WERI-Rb-1 (cell line): ENCODE results near the gene SH3PXD2A.
"Not testable (repeated sequence)": the region's sequence is repeated elsewhere in the genome, so short reads cannot be mapped to it uniquely, and the experiment has no call there.

Experiments used
- DNase-seq: peaks from one replicate; pipeline ENCODE4 v3.0.0-alpha.2; 2020
- H3K27ac ChIP-seq: fragments of 250-450 bp; sonication (Bioruptor Pico); 2 replicates; pipeline ENCODE4 v1.5.1; 2020; ENCODE audit warnings: mild to moderate bottlenecking, moderate library complexity
- H3K27me3 ChIP-seq: fragments of 250-450 bp; sonication (Bioruptor Pico); 2 replicates; pipeline ENCODE4 v1.5.1; 2021; ENCODE audit warnings: mild to moderate bottlenecking, low read depth, moderate library complexity; ENCODE audit not compliant: insufficient read depth, severe bottlenecking
- H3K36me3 ChIP-seq: fragments of 250-450 bp; sonication (Bioruptor Pico); 2 replicates; pipeline ENCODE4 v1.5.1; 2020; ENCODE audit warnings: mild to moderate bottlenecking, moderate library complexity
- H3K4me3 ChIP-seq: 2 replicates; pipeline ENCODE4 v1.5.1; 2011; ENCODE audit warnings: low read depth, mild to moderate bottlenecking, control low read depth, low read length
- H3K9me3 ChIP-seq: fragments of 250-450 bp; sonication (Bioruptor Pico); 2 replicates; pipeline ENCODE4 v1.5.1; 2021; ENCODE audit warnings: mild to moderate bottlenecking, moderate library complexity; ENCODE audit not compliant: severe bottlenecking
- TF ChIP-seq, protein P1 (sequence below): IDR thresholded peaks from 2 replicates; pipeline ENCODE4 v1.5.1; 2011; ENCODE audit warnings: low read depth, mild to moderate bottlenecking, control low read depth, inconsistent platforms, low read length

SH3PXD2A gene

DNA sequence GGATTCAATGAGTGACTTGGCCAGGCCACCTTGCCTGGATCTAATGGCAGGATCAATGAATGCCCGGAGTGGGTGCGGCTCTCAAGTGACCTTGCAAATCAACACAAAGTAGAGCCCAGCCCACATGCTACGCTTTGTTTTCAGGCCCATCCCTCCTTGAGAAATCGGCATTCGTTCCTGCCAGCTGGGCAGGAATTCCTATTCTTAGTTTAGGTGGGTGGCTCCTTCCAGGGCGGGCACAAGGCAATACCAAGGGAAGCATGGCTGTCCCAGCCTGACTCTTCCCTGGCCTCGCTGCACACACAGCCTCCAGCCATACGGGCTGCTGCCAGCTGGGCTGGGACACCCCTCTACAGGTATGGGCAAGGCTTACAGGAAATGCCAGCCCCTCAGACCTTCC is 119.3 kb downstream of the SH3PXD2A start:
- no peaks in the 10 kb centered on the region for H3K36me3 ChIP-seq
- no peaks in the 10 kb centered on the region for H3K9me3 ChIP-seq
- H3K27ac ChIP-seq = no peak overlapping the region
- no peaks in the 10 kb centered on the region for H3K27me3 ChIP-seq
- no peak overlapping the region for H3K4me3 ChIP-seq
- TF ChIP-seq, protein P1, sequence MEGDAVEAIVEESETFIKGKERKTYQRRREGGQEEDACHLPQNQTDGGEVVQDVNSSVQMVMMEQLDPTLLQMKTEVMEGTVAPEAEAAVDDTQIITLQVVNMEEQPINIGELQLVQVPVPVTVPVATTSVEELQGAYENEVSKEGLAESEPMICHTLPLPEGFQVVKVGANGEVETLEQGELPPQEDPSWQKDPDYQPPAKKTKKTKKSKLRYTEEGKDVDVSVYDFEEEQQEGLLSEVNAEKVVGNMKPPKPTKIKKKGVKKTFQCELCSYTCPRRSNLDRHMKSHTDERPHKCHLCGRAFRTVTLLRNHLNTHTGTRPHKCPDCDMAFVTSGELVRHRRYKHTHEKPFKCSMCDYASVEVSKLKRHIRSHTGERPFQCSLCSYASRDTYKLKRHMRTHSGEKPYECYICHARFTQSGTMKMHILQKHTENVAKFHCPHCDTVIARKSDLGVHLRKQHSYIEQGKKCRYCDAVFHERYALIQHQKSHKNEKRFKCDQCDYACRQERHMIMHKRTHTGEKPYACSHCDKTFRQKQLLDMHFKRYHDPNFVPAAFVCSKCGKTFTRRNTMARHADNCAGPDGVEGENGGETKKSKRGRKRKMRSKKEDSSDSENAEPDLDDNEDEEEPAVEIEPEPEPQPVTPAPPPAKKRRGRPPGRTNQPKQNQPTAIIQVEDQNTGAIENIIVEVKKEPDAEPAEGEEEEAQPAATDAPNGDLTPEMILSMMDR = no peak
- DNase-seq = no peak

DNA sequence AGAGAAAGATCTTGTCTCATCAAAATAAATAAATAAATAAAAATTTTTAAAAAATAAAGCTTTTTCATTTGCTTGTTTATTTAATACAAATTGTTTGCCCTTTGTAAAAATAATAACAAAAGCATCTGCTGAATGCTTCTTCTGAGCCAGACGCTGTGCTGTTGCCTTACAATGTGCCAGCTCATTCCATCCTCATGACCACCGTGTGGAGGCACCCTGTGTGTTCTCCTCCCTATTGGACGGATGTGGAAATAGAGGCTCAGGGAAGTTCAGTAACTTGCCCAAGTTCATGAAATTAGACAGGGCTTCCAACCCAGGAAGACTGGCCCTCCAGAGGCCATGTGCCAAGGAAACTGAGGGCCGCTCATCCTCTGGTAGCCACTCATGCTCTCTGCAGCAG is 120.6 kb downstream of the SH3PXD2A start:
- Histone ChIP-seq H3K4me3 (no peak overlapping the region), H3K36me3 (no peaks in the 10 kb centered on the region), H3K27ac (no peak overlapping the region), H3K9me3 (no peaks in the 10 kb centered on the region), H3K27me3 (no peaks in the 10 kb centered on the region)
- TF ChIP-seq, protein P1 = no peak
- no peak for DNase-seq

DNA sequence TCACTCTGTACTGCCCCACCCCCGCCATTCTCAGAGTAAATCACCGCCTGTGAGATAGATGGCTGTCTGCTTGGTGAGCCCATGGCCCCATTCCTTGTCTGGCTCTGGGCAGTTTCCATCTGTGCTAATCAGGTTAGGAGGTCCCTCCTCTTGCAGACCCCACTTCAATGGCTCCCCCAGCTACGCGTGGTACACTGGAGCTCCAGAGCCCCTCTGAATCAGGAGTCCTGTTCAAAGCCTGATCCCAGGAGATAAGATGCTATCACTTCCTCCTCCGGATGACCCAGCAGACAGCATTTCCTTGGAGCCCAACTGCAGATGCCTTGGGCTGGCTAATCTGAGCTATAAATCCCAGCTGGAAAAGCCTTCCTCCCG is 122.3 kb downstream of the SH3PXD2A start:
- H3K27ac ChIP-seq = peak overlapping the region; percentile 64
- no peaks in the 10 kb centered on the region for H3K9me3 ChIP-seq
- DNase-seq = peak; percentile 62
- TF ChIP-seq, protein P1 = no peak
- no peaks in the 10 kb centered on the region for H3K27me3 ChIP-seq
- no peaks in the 10 kb centered on the region for H3K36me3 ChIP-seq
- no peak overlapping the region for H3K4me3 ChIP-seq

DNA sequence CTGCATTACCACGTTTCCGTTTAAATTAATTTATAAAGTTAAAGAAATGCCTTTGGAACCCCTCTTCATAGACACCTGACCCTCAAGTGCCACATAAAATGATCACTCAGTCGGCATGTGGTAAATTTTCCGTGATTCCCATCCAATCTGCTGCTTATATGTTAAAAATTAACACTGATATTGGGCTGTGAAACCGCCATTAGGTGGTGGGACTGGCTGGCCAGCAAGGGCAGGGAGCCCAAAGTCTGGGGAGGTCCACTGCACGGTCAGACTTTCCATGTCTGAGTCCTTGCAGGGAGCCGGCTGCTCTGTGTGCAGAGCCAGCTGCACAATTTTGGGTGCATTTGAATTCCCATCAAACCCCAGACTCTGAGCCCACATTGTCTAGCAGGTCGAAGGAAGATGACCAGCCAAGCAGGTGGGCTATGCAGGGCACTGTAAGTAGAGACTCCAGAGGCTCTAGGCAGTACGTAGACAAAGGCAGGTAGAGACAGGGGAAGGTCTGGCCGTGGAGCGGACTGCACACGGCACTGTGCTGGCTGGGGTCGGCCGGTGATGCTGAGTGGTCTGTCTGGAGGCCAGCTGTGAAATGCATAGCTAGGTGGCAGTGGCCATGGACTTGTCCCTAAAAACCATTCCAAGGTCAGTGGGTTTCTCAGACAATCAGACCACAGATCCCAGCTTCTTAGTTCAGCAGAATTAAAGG is 122.9 kb downstream of the SH3PXD2A start:
- Histone ChIP-seq H3K27me3 (no peaks in the 10 kb centered on the region), H3K27ac (peak overlapping the region; percentile 64), H3K9me3 (no peaks in the 10 kb centered on the region), H3K36me3 (no peaks in the 10 kb centered on the region), H3K4me3 (no peak overlapping the region)
- TF ChIP-seq, protein P1 = no peak
- DNase-seq = no peak

DNA sequence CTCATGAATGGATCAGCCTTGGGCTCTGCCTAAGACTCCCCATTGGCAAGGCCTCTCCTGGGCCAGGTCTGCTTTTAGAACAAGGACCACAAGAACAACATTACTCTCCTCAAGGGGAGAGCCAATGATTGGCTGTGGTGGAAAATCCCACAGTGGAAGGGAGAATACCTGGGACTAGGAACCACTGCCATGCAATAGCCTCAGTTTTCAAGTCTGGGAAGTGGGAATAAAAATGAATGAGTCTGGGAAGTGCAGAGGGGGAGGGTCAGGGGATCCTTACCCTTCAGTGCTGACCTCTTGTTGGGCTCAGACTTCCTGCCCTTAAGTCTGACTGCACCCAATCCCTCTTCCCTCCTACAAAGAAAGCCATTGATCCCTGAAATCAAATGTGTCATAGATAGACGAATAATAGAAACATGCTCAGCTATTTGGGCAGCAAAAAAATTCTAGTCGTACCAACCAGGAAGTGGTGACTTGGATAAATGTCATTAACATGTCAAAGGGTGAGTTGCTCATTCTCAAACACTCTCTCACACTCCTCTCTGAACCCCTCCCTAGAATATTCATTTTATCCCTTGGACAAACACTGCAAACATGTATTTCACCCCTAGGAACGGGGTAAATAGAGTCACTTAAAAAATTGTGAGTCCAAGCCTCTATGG is 123.6 kb downstream of the SH3PXD2A start:
- H3K27ac ChIP-seq = no peak overlapping the region
- no peak overlapping the region for H3K4me3 ChIP-seq
- H3K9me3 ChIP-seq = no peaks in the 10 kb centered on the region
- no peaks in the 10 kb centered on the region for H3K27me3 ChIP-seq
- no peak for DNase-seq
- H3K36me3 ChIP-seq = no peaks in the 10 kb centered on the region
- TF ChIP-seq, protein P1 = no peak

DNA sequence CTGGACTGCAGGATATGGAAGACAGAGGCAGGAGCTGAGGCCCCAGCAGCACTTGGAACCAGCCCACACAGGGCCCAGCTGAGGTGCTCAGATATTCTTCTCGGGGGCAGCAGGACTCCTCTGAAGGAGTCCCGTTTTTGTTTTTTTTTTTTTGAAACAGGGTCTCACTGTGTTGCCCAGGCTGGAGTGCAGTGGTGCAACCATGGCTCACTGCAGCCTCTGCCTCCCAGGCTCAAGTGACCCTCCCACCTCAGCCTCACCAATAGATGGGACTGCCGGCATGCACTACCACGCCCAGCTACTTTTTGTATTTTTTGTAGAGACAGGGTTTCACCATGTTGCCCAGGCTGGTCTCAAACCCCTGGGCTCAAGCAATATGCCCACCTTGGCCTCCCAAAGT is 124.3 kb downstream of the SH3PXD2A start:
- H3K4me3 ChIP-seq, H3K36me3 ChIP-seq, H3K27me3 ChIP-seq, H3K9me3 ChIP-seq, H3K27ac ChIP-seq, DNase-seq: not testable (repeated sequence)
